SK-N-SH treated with all-trans-retinoic acid at 6 μM for 48 hours (cell line): ENCODE measurements around the gene SGPP2.

Experiments
- ATAC-seq: fragments of 200-7000 bp; cut with Tn5 transposase; 3 replicates; pipeline ENCODE4 v1.9.1; 2020; ENCODE audit warnings: mild to moderate bottlenecking, moderate library complexity
- ARNTL ChIP-seq: fragments of 450-650 bp; formaldehyde crosslinking; IDR thresholded peaks from 2 replicates; pipeline ENCODE4 v1.5.0; 2020; ENCODE audit warnings: low read depth, mild to moderate bottlenecking, moderate library complexity, borderline replicate concordance
- BACH2 ChIP-seq: fragments of 250-450 bp; sonication (Bioruptor Pico); IDR thresholded peaks from 2 replicates; pipeline ENCODE4 v1.9.0; 2021; ENCODE audit warnings: mild to moderate bottlenecking, borderline replicate concordance
- CREB5 ChIP-seq: fragments of 250-450 bp; sonication (Bioruptor Pico); IDR thresholded peaks from 2 replicates; pipeline ENCODE4 v1.5.1; 2020; ENCODE audit warnings: low read depth, mild to moderate bottlenecking, moderate library complexity
- CSDC2 ChIP-seq: fragments of 250-450 bp; sonication (Bioruptor Pico); IDR thresholded peaks from 2 replicates; pipeline ENCODE4 v1.5.0; 2020; ENCODE audit warnings: mild to moderate bottlenecking, moderate library complexity
- CSRNP3 ChIP-seq: fragments of 250-450 bp; sonication (Bioruptor Pico); IDR thresholded peaks from 2 replicates; pipeline ENCODE4 v1.5.1; 2021; ENCODE audit warnings: mild to moderate bottlenecking, moderate library complexity
- ESRRG ChIP-seq: fragments of 250-450 bp; sonication (Bioruptor Pico); IDR thresholded peaks from 2 replicates; pipeline ENCODE4 v1.6.1; 2021; ENCODE audit warnings: mild to moderate bottlenecking
- GLIS3 ChIP-seq: fragments of 250-450 bp; sonication (Bioruptor Pico); IDR thresholded peaks from 2 replicates; pipeline ENCODE4 v1.5.0; 2020; ENCODE audit warnings: mild to moderate bottlenecking, moderate library complexity
- ISL1 ChIP-seq: fragments of 250-450 bp; sonication (Bioruptor Pico); IDR thresholded peaks from 2 replicates; pipeline ENCODE4 v2.1.2; 2022; ENCODE audit warnings: mild to moderate bottlenecking, moderate library complexity
- PPARA ChIP-seq: fragments of 250-450 bp; sonication (Bioruptor Pico); IDR thresholded peaks from 2 replicates; pipeline ENCODE4 v1.5.0; 2020; ENCODE audit warnings: mild to moderate bottlenecking, borderline replicate concordance
- RARB ChIP-seq: fragments of 250-450 bp; sonication (Bioruptor Pico); IDR thresholded peaks from 2 replicates; pipeline ENCODE4 v1.8.0; 2021; ENCODE audit warnings: mild to moderate bottlenecking, moderate library complexity
- TCF4 ChIP-seq: fragments of 250-450 bp; sonication (Bioruptor Pico); IDR thresholded peaks from 2 replicates; pipeline ENCODE4 v1.8.0; 2021; ENCODE audit warnings: mild to moderate bottlenecking, moderate library complexity, borderline replicate concordance
- TOX ChIP-seq: fragments of 250-450 bp; sonication (Bioruptor Pico); IDR thresholded peaks from 2 replicates; pipeline ENCODE4 v1.8.0; 2021; ENCODE audit warnings: mild to moderate bottlenecking, moderate library complexity, borderline replicate concordance
- ZC3H10 ChIP-seq: fragments of 250-450 bp; sonication (Bioruptor Pico); IDR thresholded peaks from 2 replicates; pipeline ENCODE4 v1.5.1; 2021; ENCODE audit warnings: mild to moderate bottlenecking, moderate library complexity
- ZFP3 ChIP-seq: fragments of 250-450 bp; sonication (Bioruptor Pico); IDR thresholded peaks from 2 replicates; pipeline ENCODE4 v1.5.0; 2020; ENCODE audit warnings: mild to moderate bottlenecking, moderate library complexity
- ZFP30 ChIP-seq: fragments of 450-650 bp; formaldehyde crosslinking; IDR thresholded peaks from 2 replicates; pipeline ENCODE4 v1.5.0; 2022; ENCODE audit warnings: mild to moderate bottlenecking, moderate library complexity
- ZNF565 ChIP-seq: fragments of 450-650 bp; formaldehyde crosslinking; conservative IDR thresholded peaks from 2 replicates; pipeline ENCODE4 v1.5.0; 2020; ENCODE audit warnings: low read depth, mild to moderate bottlenecking, moderate library complexity
- ZNF70 ChIP-seq: fragments of 450-650 bp; formaldehyde crosslinking; IDR thresholded peaks from 2 replicates; pipeline ENCODE4 v1.5.0; 2020; ENCODE audit warnings: mild to moderate bottlenecking, moderate library complexity
- ZNF8 ChIP-seq: fragments of 450-650 bp; formaldehyde crosslinking; IDR thresholded peaks from 2 replicates; pipeline ENCODE4 v1.5.0; 2020; ENCODE audit warnings: mild to moderate bottlenecking, moderate library complexity
- TF ChIP-seq, protein P1 (sequence below): fragments of 250-450 bp; sonication (Bioruptor Pico); IDR thresholded peaks from 2 replicates; pipeline ENCODE4 v1.5.0; 2020; ENCODE audit warnings: mild to moderate bottlenecking, moderate library complexity

Gene SGPP2

DNA sequence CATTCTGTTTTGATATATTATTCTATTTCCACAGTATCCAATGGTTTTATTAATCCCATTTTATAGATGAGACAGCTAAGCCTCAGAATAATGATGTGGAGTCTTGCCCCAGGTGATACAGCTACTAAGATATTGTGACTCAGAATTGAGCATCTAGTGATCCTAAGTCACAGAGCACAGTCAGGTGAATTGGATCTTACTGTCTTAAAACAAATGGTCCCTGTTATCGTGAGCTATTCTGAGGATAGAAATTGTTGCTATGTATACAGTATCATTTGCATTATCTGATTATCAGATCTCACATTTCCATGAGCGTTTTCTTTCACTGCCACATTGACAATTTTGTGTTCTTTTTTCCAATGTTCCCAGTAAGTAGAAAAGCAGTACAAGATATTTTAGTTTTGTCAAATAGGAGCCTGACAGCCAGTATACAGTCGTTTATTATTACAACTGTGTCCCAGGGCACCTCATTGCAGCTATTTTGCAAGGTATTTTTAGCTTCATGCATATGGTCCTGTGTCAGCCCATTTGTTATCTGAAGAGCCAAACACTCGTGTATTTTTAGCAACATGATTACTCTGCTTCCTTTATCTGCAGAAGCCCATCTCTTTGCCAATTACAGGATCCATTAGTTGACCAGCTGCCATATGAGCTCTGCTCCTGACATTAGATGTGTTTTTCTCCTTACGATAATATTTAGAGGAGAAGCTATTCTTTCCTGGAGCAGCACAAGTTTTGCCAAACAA lies 25.1 kb upstream of the SGPP2 start:
- TF ChIP-seq ZFP30 (CRISPR knock-in tag): no peak
- TF ChIP-seq TCF4 (CRISPR knock-in tag): peak; percentile 68; the same call in 1 of the 2 replicates
- peak; percentile 67 for TF ChIP-seq ISL1 (CRISPR knock-in tag)
- TF ChIP-seq CSRNP3 (CRISPR knock-in tag): 0 out of 2 replicates have a peak, but pooled peaks have one; percentile 38
- no peak for TF ChIP-seq CREB5 (CRISPR knock-in tag)
- no peak for TF ChIP-seq ZNF70 (CRISPR knock-in tag)
- no peak for TF ChIP-seq GLIS3 (CRISPR knock-in tag)
- ATAC-seq: no peak

DNA sequence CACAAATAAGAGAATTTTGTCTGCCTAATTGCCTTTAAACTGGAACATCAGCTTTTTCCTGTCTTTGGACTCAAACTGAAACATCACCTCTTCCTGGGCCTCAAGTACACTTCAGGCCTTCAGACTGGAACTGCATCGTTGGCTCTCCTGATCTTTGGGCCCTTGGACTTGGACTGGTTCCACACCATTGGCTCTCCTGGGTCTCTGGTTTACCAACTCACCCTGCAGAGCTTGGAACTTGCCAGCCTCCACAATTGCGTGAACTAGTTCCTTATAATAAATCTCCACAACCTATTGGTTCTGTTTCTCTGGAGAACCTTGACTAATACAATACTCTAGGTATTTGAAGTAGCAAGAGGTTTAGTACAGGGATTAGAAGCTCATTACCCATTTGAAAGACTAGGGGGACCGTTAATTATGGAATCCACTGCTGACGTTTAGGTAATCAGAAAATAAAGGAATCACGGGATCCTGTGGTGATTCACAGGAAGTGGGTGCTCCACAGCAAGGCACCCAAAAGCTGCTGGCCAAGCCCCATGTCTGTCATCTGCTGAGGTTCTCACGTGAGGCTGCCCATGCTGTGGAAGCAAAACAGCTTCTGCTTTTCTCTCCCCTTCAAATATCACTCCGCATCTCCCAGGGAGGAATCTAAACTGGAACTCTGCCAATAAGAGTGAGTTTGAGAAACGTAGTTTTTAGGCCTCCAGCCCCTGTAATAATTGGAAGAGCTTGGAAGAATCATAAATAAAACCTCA lies 20.0 kb upstream of the SGPP2 start:
- ATAC-seq: no peak
- TF ChIP-seq CREB5 (CRISPR knock-in tag) (no peak), ZNF8 (CRISPR knock-in tag) (no peak), PPARA (no peak), ZC3H10 (no peak), RARB (CRISPR knock-in tag) (no peak), CSRNP3 (CRISPR knock-in tag) (no peak), CSDC2 (no peak), ARNTL (CRISPR knock-in tag) (no peak), ZFP3 (CRISPR knock-in tag) (no peak), ESRRG (no peak), TOX (CRISPR knock-in tag) (no peak)
- TF ChIP-seq, all 23 proteins: peak for 0

DNA sequence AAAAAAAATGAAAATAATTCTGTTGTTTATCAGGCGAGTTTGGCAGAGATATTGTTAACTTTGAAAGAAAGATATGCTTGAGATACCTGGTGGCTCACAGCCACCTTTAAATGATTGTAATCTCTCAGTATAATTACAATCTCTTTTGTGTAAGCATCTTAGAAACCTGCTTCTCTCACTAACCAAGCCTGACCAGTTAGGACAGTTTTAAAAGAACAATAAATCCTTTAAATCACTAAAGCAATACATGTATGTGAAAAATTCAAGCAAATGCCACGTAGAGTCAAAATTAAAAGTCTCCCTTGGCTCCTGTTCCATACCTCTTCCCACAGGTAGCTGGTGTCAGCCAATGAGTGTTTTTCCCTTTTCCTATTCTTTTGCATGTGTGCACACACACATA lies 15.7 kb upstream of the SGPP2 start:
- TF ChIP-seq ISL1 (CRISPR knock-in tag) (no peak), ZNF70 (CRISPR knock-in tag) (no peak), ZNF565 (CRISPR knock-in tag) (no peak), ZC3H10 (no peak), PPARA (no peak), CSRNP3 (CRISPR knock-in tag) (no peak), ZFP3 (CRISPR knock-in tag) (no peak), CREB5 (CRISPR knock-in tag) (no peak), BACH2 (no peak)
- TF ChIP-seq, protein P1, sequence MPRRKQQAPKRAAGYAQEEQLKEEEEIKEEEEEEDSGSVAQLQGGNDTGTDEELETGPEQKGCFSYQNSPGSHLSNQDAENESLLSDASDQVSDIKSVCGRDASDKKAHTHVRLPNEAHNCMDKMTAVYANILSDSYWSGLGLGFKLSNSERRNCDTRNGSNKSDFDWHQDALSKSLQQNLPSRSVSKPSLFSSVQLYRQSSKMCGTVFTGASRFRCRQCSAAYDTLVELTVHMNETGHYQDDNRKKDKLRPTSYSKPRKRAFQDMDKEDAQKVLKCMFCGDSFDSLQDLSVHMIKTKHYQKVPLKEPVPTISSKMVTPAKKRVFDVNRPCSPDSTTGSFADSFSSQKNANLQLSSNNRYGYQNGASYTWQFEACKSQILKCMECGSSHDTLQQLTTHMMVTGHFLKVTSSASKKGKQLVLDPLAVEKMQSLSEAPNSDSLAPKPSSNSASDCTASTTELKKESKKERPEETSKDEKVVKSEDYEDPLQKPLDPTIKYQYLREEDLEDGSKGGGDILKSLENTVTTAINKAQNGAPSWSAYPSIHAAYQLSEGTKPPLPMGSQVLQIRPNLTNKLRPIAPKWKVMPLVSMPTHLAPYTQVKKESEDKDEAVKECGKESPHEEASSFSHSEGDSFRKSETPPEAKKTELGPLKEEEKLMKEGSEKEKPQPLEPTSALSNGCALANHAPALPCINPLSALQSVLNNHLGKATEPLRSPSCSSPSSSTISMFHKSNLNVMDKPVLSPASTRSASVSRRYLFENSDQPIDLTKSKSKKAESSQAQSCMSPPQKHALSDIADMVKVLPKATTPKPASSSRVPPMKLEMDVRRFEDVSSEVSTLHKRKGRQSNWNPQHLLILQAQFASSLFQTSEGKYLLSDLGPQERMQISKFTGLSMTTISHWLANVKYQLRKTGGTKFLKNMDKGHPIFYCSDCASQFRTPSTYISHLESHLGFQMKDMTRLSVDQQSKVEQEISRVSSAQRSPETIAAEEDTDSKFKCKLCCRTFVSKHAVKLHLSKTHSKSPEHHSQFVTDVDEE (CRISPR knock-in tag): no peak
- ATAC-seq: no peak
